H9 (cell line): Measurements from ENCODE around the gene SAMM50. TPM values are rescaled to one million over a fixed set of nuclear protein-coding genes. Genes with fewer than 3 reads are reported as not detected.

Source experiments
- DNase-seq: peaks from one replicate; pipeline ENCODE4 v3.0.0-alpha.2; 2017
- H2AFZ ChIP-seq: one replicate; pipeline ENCODE4 v1.6.1; 2013; ENCODE audit warnings: mild to moderate bottlenecking, low read length, control low read depth, moderate library complexity
- H2AK5ac ChIP-seq: 2 replicates; pipeline ENCODE4 v1.6.1; 2013; ENCODE audit warnings: low read length, control low read depth, mixed read lengths; ENCODE audit not compliant: insufficient read length
- H2BK120ac ChIP-seq: one replicate; pipeline ENCODE4 v1.6.1; 2013; ENCODE audit warnings: low read depth, mild to moderate bottlenecking, low read length, control low read depth, inconsistent platforms; ENCODE audit not compliant: poor library complexity, severe bottlenecking
- H2BK12ac ChIP-seq: 2 replicates; pipeline ENCODE4 v1.6.1; 2013; ENCODE audit warnings: low read length, control low read depth, mixed read lengths, low read depth; ENCODE audit not compliant: insufficient read length
- H2BK15ac ChIP-seq: 2 replicates; pipeline ENCODE4 v1.6.1; 2013; ENCODE audit warnings: low read depth, low read length, control low read depth
- H2BK20ac ChIP-seq: one replicate; pipeline ENCODE4 v1.6.1; 2013; ENCODE audit warnings: low read depth, mild to moderate bottlenecking, low read length, control low read depth, inconsistent platforms; ENCODE audit not compliant: poor library complexity, severe bottlenecking
- H2BK5ac ChIP-seq: 2 replicates; pipeline ENCODE4 v1.6.1; 2013; ENCODE audit warnings: low read length, control low read depth, mixed read lengths; ENCODE audit not compliant: insufficient read length
- H3K14ac ChIP-seq: 2 replicates; pipeline ENCODE4 v1.6.1; 2013; ENCODE audit warnings: low read length, control low read depth; ENCODE audit not compliant: insufficient read depth
- H3K18ac ChIP-seq: 2 replicates; pipeline ENCODE4 v1.6.1; 2013; ENCODE audit warnings: low read depth, mild to moderate bottlenecking, mixed read lengths, low read length, control low read depth; ENCODE audit not compliant: insufficient read length
- H3K23ac ChIP-seq: 2 replicates; pipeline ENCODE4 v1.6.1; 2013; ENCODE audit warnings: low read length, control low read depth, mixed read lengths, low read depth; ENCODE audit not compliant: insufficient read length
- H3K23me2 ChIP-seq: 2 replicates; pipeline ENCODE4 v1.6.1; 2013; ENCODE audit warnings: low read depth, mild to moderate bottlenecking, mixed read lengths, low read length, control low read depth; ENCODE audit not compliant: insufficient read length, poor library complexity, severe bottlenecking
- H3K27ac ChIP-seq: 2 replicates; pipeline ENCODE4 v1.5.1; 2013; ENCODE audit warnings: low read length, control low read depth, mixed read lengths, low read depth; ENCODE audit not compliant: insufficient read length
- H3K27me3 ChIP-seq: 2 replicates; pipeline ENCODE4 v1.6.1; 2013; ENCODE audit warnings: low read length, control low read depth, inconsistent platforms; ENCODE audit not compliant: insufficient read depth
- H3K4ac ChIP-seq: 2 replicates; pipeline ENCODE4 v1.6.1; 2013; ENCODE audit warnings: low read depth, mild to moderate bottlenecking, control low read depth, inconsistent platforms, low read length, moderate library complexity
- H3K4me1 ChIP-seq: 2 replicates; pipeline ENCODE4 v1.6.1; 2013; ENCODE audit warnings: low read length, control low read depth, inconsistent platforms; ENCODE audit not compliant: insufficient read depth
- H3K4me2 ChIP-seq: 2 replicates; pipeline ENCODE4 v1.6.1; 2013; ENCODE audit warnings: low read length, control low read depth, mixed read lengths; ENCODE audit not compliant: insufficient read length, insufficient read depth
- H3K56ac ChIP-seq: 2 replicates; pipeline ENCODE4 v1.6.1; 2013; ENCODE audit warnings: low read depth, mild to moderate bottlenecking, mixed read lengths, low read length, control low read depth; ENCODE audit not compliant: insufficient read length
- H3K79me1 ChIP-seq: 2 replicates; pipeline ENCODE4 v1.6.1; 2013; ENCODE audit warnings: low read depth, mild to moderate bottlenecking, moderate library complexity, low read length, control low read depth, inconsistent platforms; ENCODE audit not compliant: insufficient read depth, poor library complexity, severe bottlenecking
- H3K79me2 ChIP-seq: 2 replicates; pipeline ENCODE4 v1.6.1; 2013; ENCODE audit warnings: low read length, control low read depth, inconsistent platforms; ENCODE audit not compliant: insufficient read depth
- H3K9ac ChIP-seq: 2 replicates; pipeline ENCODE4 v1.6.1; 2013; ENCODE audit warnings: low read length, control low read depth, mixed read lengths; ENCODE audit not compliant: insufficient read length; ENCODE audit errors: extremely low read depth
- H3K9me3 ChIP-seq: one replicate; pipeline ENCODE4 v1.6.1; 2013; ENCODE audit warnings: low read depth, low read length, inconsistent platforms; ENCODE audit not compliant: control insufficient read depth
- H3T11ph ChIP-seq: one replicate; pipeline ENCODE4 v1.6.1; 2013; ENCODE audit warnings: mild to moderate bottlenecking, low read length, control low read depth, inconsistent platforms
- H4K20me1 ChIP-seq: one replicate; pipeline ENCODE4 v1.6.1; 2013; ENCODE audit not compliant: control insufficient read depth, insufficient read length, insufficient read depth
- H4K5ac ChIP-seq: 2 replicates; pipeline ENCODE4 v1.6.1; 2013; ENCODE audit warnings: low read depth, mild to moderate bottlenecking, mixed read lengths, low read length, control low read depth; ENCODE audit not compliant: insufficient read length
- H4K8ac ChIP-seq: replicated peaks from 2 replicates; pipeline ENCODE4 v1.6.1; 2013; ENCODE audit warnings: low read length, control low read depth, mixed read lengths, low read depth; ENCODE audit not compliant: insufficient read length
- H4K91ac ChIP-seq: 2 replicates; pipeline ENCODE4 v1.6.1; 2013; ENCODE audit warnings: low read depth, mild to moderate bottlenecking, moderate library complexity, mixed read lengths, low read length, control low read depth; ENCODE audit not compliant: insufficient read length
- H3K27ac Mint-ChIP-seq, 3 experiments: 2 replicates in 2 of 3; 3 replicates in 1 of 3; pipeline ENCODE4 v1.8.0; 2020 to 2021; ENCODE audit warnings: mixed read lengths in 3 of 3, mild to moderate bottlenecking in 1 of 3, moderate library complexity in 1 of 3
- H3K27me3 Mint-ChIP-seq: 2 replicates; pipeline ENCODE4 v1.8.0; 2021; ENCODE audit warnings: low read depth, mild to moderate bottlenecking, moderate library complexity, mixed read lengths
- H3K36me3 Mint-ChIP-seq, 3 experiments: 2 replicates in 2 of 3; 3 replicates in 1 of 3; pipeline ENCODE4 v1.8.0; 2020 to 2021; ENCODE audit warnings: low read depth in 3 of 3, mixed read lengths in 3 of 3; ENCODE audit not compliant: insufficient read depth in 1 of 3
- H3K4me1 Mint-ChIP-seq, 2 experiments: 2 replicates each; pipeline ENCODE4 v1.8.0; 2020; ENCODE audit warnings: mixed read lengths in 2 of 2
- H3K4me3 Mint-ChIP-seq, 2 experiments: 2 replicates in 1 of 2; 3 replicates in 1 of 2; pipeline ENCODE4 v1.8.0; 2020 to 2021; ENCODE audit warnings: mild to moderate bottlenecking in 2 of 2, mixed read lengths in 2 of 2, moderate library complexity in 1 of 2
- H3K9me3 Mint-ChIP-seq, 2 experiments: 2 replicates in 1 of 2; 3 replicates in 1 of 2; pipeline ENCODE4 v1.8.0; 2020; ENCODE audit warnings: mild to moderate bottlenecking in 2 of 2, mixed read lengths in 2 of 2, moderate library complexity in 1 of 2
- WGBS: extraction: QIAGEN DNeasy Blood & Tissue Kit; methylation state at CpG from one replicate; pipeline ENCODE4 v1.1.7; 2013; ENCODE audit warnings: missing lambda C conversion rate, low lambda C conversion rate, mixed read lengths; ENCODE audit not compliant: insufficient read length; ENCODE audit errors: extremely low coverage; 5-methylcytosine and 5-hydroxymethylcytosine counted together
- total RNA-seq: library from RNA; stranded (reverse); gene quantifications from 2 replicates; pipeline ENCODE4 v1.2.1, GENCODE V29; 2021
- TF ChIP-seq, protein P1 (sequence below): fragments of 200-600 bp; sonication (generic); conservative IDR thresholded peaks from 3 replicates; pipeline ENCODE4 v1.8.0; 2021; ENCODE audit warnings: antibody characterized with exemption, mild to moderate bottlenecking

Gene SAMM50
- total RNA-seq, 1 experiment from 2014 or later = 57.2 TPM

DNA sequence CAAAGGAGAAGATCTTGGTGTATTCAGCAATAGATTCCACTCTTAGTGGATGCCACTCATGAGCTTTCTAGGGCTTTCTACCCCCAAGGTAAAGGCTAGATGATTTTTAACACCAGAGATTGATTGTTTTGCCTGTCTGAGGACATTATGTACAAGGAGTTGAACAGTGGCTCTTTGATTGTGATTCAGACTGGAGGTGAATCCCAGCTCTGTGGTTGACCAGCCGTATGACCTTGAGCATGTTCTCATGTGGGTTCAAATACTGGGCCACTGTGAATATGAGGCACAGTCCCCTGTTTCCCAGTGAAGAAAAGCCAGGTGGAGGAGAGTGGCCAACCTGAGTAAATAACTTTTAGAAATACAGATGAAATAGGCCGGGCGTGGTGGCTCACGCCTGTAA, 44.9 kb downstream of the SAMM50 start:
- TF ChIP-seq, protein P1, sequence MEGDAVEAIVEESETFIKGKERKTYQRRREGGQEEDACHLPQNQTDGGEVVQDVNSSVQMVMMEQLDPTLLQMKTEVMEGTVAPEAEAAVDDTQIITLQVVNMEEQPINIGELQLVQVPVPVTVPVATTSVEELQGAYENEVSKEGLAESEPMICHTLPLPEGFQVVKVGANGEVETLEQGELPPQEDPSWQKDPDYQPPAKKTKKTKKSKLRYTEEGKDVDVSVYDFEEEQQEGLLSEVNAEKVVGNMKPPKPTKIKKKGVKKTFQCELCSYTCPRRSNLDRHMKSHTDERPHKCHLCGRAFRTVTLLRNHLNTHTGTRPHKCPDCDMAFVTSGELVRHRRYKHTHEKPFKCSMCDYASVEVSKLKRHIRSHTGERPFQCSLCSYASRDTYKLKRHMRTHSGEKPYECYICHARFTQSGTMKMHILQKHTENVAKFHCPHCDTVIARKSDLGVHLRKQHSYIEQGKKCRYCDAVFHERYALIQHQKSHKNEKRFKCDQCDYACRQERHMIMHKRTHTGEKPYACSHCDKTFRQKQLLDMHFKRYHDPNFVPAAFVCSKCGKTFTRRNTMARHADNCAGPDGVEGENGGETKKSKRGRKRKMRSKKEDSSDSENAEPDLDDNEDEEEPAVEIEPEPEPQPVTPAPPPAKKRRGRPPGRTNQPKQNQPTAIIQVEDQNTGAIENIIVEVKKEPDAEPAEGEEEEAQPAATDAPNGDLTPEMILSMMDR = no peak
- Mint-ChIP-seq H3K27me3 (no peaks in the 10 kb centered on the region), H3K4me1 (peaks cover 4 to 13% of the 10 kb centered on the region in 2 experiments), H3K27ac (peak overlapping the region in 1 of 3 experiments; percentile 55; a peak in 1 of 7 replicates), H3K4me3 (no peak overlapping the region), H3K36me3 (peaks cover 16 to 38% (median 35%) of the 10 kb centered on the region in 3 experiments; a peak in 6 of 7 replicates), H3K9me3 (peaks cover 0 to 3% of the 10 kb centered on the region in 2 experiments; a peak in 2 of 5 replicates)
- no peak overlapping the region for H2AFZ ChIP-seq
- no peak overlapping the region for H2BK20ac ChIP-seq
- DNase-seq = no peak
- peaks cover 4% of the 10 kb centered on the region for H4K20me1 ChIP-seq
- H3K56ac ChIP-seq = no peak overlapping the region
- no peaks in the 10 kb centered on the region for H3K23me2 ChIP-seq
- no peak overlapping the region for H4K5ac ChIP-seq
- no peak overlapping the region for H3T11ph ChIP-seq
- H3K9me3 ChIP-seq = no peaks in the 10 kb centered on the region
- no peak overlapping the region for H3K27ac ChIP-seq
- H3K23ac ChIP-seq = no peak overlapping the region
- H2BK12ac ChIP-seq = no peak overlapping the region
- no peak overlapping the region for H4K8ac ChIP-seq
- no peaks in the 10 kb centered on the region for H3K79me1 ChIP-seq
- no peak overlapping the region for H2BK15ac ChIP-seq
- H3K79me2 ChIP-seq = no peaks in the 10 kb centered on the region
- no peak overlapping the region for H2BK5ac ChIP-seq
- H3K14ac ChIP-seq = no peak overlapping the region
- H3K4ac ChIP-seq = no peak overlapping the region
- H3K18ac ChIP-seq = no peak overlapping the region
- H2AK5ac ChIP-seq = no peak overlapping the region
- no peaks in the 10 kb centered on the region for H3K27me3 ChIP-seq
- no peak overlapping the region for H3K9ac ChIP-seq
- no peak overlapping the region for H3K4me2 ChIP-seq
- no peak overlapping the region for H2BK120ac ChIP-seq
- H3K4me1 ChIP-seq = no peaks in the 10 kb centered on the region
- WGBS = no CpG with 5 or more reads among the region's 4 CpGs
- H4K91ac ChIP-seq = no peak overlapping the region
